HG02642 (cell line): Measurements from ENCODE around the gene CDX1.

Experiments used
- ATAC-seq: cut with Tn5 transposase; IDR thresholded peaks from one replicate; pipeline ENCODE4 v1.9.1; 2021; ENCODE audit warnings: mild to moderate bottlenecking; ENCODE audit not compliant: unreplicated experiment, poor library complexity

Gene CDX1

GRCh38 chr5:150180241-150181026, 13.9 kb downstream of the CDX1 start:
- no peak for ATAC-seq

DNA sequence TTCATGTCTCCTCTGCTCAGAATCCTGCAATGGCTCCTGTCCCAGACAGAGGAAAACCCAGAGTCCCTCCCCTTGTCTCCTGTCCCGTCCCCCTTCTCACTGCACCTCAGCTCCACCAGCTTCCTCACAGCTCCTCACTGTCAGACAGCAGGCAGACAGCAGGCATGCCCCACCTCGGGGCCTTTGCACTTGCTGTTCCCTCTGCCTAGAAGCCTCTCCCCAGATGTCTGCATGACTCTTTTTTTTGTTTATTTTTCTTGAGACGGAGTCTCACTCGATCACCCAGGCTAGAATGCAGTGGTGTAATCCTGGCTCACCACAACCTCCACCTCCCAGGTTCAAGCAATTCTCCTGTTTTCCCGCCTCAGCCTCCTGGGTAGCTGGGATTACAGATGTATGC, 14.4 kb downstream of the CDX1 start:
- no peak for ATAC-seq

GRCh38 chr5:150181766-150182545, 15.4 kb downstream of the CDX1 start:
- ATAC-seq, result no peak

- ATAC-seq, result no peak
Observed at GRCh38 chr5:150182774-150183173, 16.2 kb downstream of the CDX1 start.

DNA sequence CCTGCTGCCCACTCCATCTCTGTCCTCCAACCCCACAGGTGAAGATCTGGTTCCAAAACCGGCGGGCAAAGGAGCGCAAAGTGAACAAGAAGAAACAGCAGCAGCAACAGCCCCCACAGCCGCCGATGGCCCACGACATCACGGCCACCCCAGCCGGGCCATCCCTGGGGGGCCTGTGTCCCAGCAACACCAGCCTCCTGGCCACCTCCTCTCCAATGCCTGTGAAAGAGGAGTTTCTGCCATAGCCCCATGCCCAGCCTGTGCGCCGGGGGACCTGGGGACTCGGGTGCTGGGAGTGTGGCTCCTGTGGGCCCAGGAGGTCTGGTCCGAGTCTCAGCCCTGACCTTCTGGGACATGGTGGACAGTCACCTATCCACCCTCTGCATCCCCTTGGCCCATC, 16.9 kb downstream of the CDX1 start:
- no peak for ATAC-seq

- no peak for ATAC-seq
Observed at GRCh38 chr5:150184006-150184405, 17.4 kb downstream of the CDX1 start.

- no peak for ATAC-seq
Observed at GRCh38 chr5:150184990-150185912, 18.7 kb downstream of the CDX1 start.

DNA sequence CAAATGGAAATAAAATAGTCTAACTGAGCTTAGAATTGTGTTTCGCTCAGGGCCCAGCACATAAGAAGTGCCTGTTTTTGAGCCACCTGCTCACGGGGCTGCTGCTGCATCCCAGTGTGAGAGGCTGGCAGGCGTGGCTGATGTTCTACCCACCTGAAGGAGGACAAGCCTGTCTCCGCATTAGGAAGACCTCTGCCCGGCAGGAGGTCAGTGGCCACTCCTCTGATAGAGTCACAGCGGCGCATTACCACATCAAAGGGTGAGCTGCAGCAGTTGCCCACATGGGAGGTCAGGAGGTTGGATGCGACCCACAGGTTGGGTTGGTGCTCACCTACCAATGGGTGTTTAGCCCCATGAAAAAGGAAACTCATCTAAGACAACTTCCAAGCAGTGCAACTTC, 19.6 kb downstream of the CDX1 start:
- no peak for ATAC-seq

GRCh38 chr5:150186897-150187296, 20.3 kb downstream of the CDX1 start:
- no peak for ATAC-seq

DNA sequence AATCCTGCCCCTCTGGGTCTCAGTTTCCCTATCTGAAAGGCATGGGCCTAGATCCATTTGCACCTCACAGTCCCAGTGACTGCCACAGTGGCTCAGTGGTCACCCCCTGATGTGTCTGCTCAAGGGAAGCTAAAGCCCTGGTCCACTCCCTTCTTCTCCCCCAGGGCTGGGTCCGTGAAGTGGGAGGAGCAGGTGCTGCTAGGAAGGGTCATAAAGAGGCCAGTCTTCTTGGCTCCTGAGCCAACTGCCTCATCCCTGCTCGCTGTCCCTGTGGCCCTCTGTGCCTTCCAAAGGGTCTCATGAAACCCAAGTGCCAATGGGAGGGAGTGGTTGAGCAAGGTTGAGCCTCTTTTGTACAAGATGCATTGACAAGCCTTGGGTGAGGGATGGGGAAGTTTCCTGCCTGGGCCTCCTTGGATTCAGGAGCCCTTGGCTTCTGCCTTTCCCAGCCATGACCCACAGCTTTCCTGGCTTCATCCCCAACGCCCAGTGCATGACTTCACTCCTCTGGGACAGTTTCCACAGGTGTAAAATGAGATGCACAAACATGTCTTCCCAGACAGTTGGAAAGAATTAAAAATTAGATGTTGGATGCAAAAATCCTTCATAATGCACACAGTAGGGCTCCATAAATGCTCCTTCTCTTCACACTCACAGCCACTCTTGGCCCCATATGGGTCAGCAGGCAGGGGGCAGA, 21.7 kb downstream of the CDX1 start:
- ATAC-seq, result no peak

DNA sequence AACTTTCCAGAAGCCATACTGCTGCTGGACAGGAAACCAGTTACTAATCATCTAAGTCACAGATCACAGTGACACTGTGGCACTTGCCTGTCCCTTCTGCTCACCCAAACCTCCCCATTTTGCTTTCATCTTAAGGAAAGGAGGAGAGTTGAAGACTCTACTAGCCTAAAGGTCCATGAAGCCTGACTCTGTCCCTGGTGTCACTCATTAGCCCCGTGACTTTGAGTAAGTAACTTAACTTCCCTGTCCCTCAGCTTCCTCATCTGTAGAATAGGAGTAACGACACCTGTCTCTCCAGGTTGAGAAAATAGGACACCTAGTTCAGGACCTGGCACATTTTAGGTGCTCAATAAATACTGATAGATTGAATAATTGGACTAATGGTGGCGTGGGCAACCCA, 22.7 kb downstream of the CDX1 start:
- ATAC-seq, result no peak

GRCh38 chr5:150189728-150190502, 23.3 kb downstream of the CDX1 start, which contains the start of gene SLC6A7:
Gene SLC6A7, plus strand, starts transcription at chr5:150190062. Its CDS starts 266 bp downstream, at chr5:150190328.
- no peak for ATAC-seq

GRCh38 chr5:150190503-150190979, 24.0 kb downstream of the CDX1 start:
- ATAC-seq, result no peak

DNA sequence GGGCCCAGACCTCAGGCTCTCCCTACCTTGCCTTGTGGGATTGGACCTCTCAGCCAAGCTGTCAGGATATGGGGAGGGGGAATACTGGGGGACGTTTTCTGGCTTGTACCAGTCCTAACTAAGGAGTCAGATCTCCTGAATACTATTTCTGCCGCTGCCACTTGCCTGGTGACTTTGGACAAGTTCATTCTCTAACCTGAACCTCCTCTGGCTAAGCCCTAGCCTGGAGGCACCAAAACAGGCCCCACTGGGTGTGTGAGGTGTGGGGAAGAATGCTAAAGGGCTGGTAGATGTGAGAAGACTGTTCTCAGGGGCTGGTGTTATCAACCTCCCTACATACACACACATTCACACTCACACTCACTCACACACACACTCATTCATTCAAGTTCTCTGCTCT, 24.4 kb downstream of the CDX1 start:
- no peak for ATAC-seq

DNA sequence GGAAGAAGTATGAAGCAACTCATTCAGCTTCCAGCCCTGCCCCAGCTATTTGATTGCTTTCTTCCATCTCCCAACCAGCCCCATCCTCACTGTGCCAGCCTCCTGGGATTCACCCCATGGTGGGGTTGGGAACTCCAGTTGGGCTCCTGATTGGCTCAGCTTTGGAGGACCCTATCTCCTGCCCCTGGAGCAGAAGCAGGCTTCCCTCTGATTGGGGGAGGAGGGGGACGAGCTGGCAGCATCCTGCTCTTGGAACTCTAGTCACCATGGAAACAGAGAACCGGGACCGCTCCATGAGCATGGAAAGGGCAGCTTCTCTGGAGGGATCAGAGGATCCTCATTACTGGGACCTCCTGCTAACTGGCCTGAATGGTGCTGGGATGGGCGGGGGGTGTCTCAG, 25.9 kb downstream of the CDX1 start:
- ATAC-seq, result no peak

GRCh38 chr5:150195736-150196485, 29.3 kb downstream of the CDX1 start:
- no peak for ATAC-seq

GRCh38 chr5:150196514-150196913, 29.9 kb downstream of the CDX1 start:
- no peak for ATAC-seq

GRCh38 chr5:150196986-150197385, 30.4 kb downstream of the CDX1 start:
- ATAC-seq, result no peak
